HG03039 (cell line): ENCODE measurements around the gene CHRNA7.
"Not testable (repeated sequence)": the region's sequence is repeated elsewhere in the genome, so short reads cannot be mapped to it uniquely, and the experiment has no call there.

Source experiments
- ATAC-seq: cut with Tn5 transposase; IDR thresholded peaks from one replicate; pipeline ENCODE4 v1.9.1; 2021; ENCODE audit warnings: mild to moderate bottlenecking, moderate library complexity; ENCODE audit not compliant: unreplicated experiment

The CHRNA7 gene

DNA sequence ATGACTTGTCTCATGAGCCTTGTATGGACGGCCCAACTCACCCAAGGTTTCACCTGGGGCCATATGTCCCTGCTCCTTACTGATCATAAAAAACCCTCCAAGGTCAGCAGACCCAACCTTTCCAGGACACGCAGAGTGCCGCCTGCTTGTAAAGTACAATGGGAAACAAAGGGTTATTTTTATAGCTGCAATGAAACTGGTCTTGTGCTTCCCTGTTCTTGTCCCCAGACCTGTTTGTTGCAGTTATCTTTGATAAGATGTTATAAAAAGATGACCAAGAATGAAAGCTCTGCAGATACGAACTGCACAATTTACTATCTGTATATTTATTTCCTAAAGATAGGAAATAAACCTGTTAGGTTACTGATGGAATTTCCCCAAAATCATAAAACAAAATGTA lies 136.0 kb downstream of the CHRNA7 start:
- ATAC-seq: not testable (repeated sequence)

DNA sequence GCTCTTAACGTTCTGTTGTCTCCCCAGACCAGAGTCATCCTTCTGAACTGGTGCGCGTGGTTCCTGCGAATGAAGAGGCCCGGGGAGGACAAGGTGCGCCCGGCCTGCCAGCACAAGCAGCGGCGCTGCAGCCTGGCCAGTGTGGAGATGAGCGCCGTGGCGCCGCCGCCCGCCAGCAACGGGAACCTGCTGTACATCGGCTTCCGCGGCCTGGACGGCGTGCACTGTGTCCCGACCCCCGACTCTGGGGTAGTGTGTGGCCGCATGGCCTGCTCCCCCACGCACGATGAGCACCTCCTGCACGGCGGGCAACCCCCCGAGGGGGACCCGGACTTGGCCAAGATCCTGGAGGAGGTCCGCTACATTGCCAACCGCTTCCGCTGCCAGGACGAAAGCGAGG lies 137.6 kb downstream of the CHRNA7 start:
- not testable (repeated sequence) for ATAC-seq

DNA sequence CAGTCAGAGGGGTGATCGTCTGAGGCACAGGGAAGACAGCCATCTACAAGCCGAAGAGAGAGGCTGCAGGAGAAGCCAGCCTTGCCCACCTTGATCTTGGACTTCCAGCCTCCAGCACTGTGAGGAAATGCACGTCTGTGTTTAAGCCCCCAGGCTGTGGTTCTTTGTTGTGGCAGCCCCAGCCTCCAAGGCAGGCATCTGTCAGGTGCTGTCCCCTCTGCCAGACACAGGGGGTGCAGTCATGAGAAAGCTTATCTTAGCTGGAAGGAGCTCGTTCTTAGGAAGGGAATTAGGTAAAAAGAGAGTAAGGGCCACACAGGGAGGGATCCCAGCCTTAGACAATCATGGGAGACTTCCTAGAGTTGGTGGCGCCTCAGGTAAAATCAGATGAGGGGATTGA lies 150.3 kb downstream of the CHRNA7 start:
- not testable (repeated sequence) for ATAC-seq

DNA sequence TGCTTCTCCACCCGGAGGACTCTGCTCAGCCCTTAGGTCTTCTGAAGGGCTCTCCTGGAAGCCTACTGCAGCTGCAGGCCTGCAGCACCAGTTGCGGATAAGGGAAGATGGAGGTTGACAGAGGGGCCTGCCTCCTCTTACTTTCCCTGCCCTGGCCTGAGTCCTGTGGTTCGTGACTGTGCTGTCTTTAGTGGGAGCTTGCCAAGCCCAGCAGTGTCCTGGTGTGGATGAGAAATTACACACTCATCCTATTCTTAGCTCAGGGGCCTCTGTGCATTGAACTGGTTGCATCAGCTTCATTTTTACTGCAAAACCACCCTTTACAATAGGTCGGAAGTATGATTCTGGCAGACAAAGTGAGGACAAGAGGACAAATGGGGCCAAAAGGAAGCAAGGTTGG lies 163.5 kb downstream of the CHRNA7 start:
- not testable (repeated sequence) for ATAC-seq

GRCh38 chr15:32196206-32196605 lies 165.9 kb downstream of the CHRNA7 start:
- ATAC-seq: not testable (repeated sequence)

GRCh38 chr15:32198938-32199337 lies 168.6 kb downstream of the CHRNA7 start:
- not testable (repeated sequence) for ATAC-seq

- ATAC-seq: not testable (repeated sequence)
Measured at GRCh38 chr15:32209081-32209480, 178.8 kb downstream of the CHRNA7 start.

- no peak for ATAC-seq
Measured at GRCh38 chr15:32218666-32219065, 188.4 kb downstream of the CHRNA7 start.
